ENCODE data around the gene ADAMTS17.
"Not testable (repeated sequence)": the region's sequence is repeated elsewhere in the genome, so short reads cannot be mapped to it uniquely, and the experiment has no call there.

The ADAMTS17 gene

DNA sequence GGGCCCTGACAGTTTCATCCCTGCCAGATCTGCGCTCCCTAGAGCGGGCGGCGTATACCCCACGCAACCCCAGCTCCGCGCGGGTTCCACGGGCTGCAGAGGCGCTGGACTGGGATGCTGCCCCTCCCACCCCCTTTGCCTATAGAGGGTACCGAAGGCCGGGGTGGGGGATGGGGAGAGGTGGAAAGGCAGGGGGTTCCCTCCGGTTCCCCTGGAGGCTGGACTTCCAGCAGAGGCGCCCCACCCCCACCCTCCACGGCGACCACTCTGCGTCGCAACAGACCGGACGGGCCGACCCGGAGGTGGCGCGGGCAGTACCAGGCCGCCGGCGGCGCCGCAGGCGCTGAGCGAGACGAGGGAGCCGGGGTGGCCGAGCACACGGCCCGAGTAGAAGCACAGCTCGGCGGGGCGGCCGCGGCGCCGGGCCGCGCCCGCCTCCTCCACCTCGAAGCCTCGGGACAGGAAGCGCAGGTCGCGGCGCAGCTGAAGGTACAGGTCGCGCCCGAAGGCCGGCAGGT, 995 bp downstream of the ADAMTS17 start:
- DNase-seq: no peak

DNA sequence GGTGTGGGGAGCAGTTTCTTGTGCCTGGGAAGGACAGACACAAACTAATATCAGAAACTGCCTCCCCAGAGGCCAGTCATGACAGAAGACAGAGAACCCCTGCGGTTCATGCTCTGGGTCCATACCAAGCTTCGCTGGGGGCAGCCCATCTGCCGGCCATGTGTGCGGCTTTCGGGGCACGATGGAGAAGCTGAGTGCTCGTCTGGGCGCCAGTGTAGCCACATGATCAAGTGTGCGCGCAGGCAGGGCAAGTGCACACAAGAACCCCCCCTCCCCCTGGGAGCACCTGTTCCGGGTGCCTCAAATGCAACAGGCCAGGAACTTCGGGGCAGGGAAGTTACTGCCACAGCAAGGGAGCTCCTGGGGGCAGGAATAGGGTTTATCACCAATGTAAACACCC, 1.8 kb downstream of the ADAMTS17 start:
- DNase-seq: no peak

DNA sequence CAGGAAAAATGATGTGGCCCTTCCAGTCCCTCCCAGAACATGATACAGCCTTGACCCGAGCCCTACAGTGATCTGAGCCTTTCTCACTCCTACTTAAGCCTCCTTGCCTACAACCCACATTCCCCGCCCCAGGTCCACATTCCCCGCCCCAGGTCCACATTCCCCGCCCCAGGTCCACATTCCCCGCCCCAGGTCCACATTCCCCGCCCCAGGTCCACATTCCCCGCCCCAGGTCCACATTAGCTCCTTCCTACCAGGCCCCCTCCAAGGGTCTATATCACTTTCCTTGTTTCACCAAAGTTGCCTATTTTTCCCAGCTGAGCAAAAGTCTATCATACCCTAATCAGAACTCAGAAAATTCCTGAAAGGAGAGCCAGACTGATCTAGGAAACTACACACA, 2.3 kb downstream of the ADAMTS17 start:
- not testable (repeated sequence) for DNase-seq

- DNase-seq: peak in 52 of 58 donors; percentile 12 to 78 (median 44)
Measured at GRCh38 chr15:100338971-100339444, 2.8 kb downstream of the ADAMTS17 start.

- DNase-seq: no peak
Measured at GRCh38 chr15:100338247-100338646, 3.5 kb downstream of the ADAMTS17 start.

DNA sequence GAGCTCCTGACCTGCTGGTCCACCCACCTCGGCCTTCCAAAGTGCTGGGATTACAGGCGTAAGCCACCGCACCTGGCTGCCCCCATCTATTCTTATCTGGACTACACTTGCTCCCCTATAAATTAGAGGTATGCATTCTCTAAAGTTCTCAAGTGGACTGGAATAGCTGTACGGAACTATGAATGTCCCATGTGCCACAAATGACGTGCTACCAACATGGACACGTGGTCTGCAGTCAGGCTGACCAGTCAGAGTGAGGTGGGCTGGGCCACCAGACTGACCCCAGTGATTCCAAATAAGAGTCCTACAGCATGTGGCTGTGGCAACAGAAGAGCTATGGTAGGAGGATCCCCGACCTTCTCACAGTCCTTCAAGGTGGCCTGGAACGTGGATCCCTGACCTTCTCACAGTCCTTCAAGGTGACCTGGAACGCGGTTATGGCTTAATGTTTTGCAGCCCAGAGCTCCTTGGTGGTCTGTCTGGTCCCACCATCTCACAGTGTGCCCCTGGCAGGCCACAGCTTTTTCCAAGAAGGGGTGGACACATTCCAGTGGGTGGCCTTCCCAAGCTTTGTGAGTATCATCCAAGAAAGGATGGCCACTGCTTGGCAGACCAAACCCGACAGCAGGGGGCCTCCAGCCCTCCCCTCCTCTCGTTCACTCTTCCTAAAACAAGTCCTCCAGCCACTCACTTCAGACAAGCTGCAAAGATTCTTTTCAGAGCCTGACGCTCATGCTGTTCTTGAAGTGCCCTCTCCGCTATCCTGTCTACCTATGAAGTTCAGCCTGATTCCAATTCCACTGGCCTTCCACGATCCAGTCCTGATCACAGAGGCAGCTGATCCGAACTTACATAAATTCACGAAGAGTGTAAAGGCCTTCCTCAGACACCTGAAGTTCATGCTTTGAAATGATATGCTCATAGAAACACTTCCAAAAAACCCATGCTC, 4.4 kb downstream of the ADAMTS17 start:
- no peak for DNase-seq

GRCh38 chr15:100336061-100336460, 5.7 kb downstream of the ADAMTS17 start:
- DNase-seq: no peak

DNA sequence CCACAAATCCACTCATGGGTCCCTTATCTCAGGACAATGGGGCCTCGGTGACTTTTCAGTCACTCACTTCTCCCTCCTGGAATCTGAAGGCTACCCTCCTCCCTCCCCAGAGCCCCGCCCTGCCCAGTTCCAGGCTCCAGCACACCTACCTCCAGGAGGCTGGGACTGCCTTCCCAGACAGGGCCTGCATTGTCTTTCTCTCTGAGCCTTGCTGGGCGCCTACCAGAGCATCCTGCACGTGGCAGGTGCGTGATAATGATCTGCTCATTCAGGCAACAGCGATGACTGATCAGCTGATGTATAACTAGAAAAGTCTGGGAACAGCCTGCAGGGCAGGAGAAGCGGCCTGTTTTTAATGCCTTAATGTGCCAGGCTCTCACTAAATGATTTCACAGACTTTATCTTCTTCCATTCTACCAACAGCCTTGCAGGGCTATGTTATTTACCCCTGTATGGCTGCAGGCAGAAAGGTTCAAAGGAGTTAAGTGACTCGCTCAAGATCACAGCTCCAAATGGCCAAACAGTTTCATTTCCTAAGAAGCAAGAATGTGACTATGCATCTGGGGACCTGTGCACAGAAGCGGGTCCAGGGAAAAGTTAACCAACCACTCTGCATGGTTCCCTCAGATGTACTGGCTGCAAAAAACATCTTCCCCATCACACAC, 6.3 kb downstream of the ADAMTS17 start:
- no peak for DNase-seq

GRCh38 chr15:100334905-100335304, 6.9 kb downstream of the ADAMTS17 start:
- DNase-seq: no peak

- DNase-seq: no peak
Measured at GRCh38 chr15:100334456-100334855, 7.3 kb downstream of the ADAMTS17 start.

GRCh38 chr15:100334015-100334414, 7.8 kb downstream of the ADAMTS17 start:
- no peak for DNase-seq

DNA sequence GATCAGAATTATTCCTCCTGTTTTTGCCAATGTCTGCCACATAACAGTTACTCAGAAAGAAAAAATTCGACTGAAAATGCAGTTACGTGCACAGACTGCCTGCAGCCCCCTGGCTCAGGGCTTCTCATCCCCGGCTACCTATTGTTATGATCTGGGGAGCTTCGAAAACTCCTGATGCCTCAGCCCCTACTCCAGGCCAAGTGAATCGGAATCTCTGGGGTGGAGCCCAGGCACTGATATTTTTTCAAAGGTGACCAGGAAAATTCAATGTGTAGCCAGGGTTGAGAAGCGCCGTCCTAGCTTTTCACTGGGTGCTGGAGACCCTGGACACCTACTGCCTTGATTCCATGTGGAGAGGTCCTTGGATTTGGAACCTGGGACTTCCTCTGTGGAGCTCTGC, 8.5 kb downstream of the ADAMTS17 start:
- no peak for DNase-seq

- DNase-seq: no peak
Measured at GRCh38 chr15:100332721-100333120, 9.1 kb downstream of the ADAMTS17 start.

DNA sequence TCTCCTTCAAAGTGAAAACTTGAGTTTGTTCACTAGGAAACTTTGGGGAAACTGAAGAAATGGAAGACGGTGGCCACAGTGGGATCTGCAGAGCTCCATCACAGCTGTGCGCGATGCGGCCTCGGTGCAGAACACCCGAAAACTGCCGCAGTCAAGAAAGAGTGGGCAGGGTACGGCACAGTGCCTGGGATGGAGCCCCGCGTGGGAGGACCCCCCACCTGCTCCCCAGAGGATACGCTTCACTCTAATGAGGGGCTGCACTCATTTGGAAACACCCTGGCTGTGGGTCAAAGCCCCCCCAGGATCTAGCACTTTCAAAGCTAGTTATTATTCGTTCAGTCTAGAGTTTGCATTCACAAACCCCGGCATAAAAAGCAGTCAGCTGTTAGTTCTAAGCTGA, 9.5 kb downstream of the ADAMTS17 start:
- DNase-seq: no peak

DNA sequence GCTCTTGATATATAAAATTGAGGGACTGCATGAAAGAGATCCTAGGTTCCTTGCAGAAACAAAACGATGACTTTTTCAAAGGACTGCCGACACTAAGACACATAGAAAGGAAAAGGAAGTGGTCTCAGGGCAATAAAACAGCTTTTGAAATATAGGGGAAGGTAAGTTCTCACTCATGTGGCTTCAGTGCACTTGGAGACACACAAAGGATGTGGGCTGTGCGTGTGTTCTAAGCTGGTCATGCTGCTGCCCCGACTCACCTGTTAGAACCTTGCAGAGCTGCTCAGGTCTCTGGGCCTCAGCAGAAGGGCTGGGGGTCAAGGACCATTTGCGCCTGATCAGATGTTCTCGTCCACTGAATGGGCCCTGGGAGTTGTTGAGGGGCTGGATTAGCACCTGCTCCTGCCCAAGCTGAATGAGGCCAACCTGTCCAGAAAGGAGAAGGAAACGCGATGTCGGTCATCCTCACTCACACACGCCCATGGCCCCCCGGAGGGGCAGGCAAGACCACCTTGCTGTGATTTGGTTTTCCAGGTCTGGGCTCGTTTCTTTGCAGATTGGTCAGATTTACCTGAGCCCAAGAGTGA, 11.1 kb downstream of the ADAMTS17 start:
- no peak for DNase-seq

DNA sequence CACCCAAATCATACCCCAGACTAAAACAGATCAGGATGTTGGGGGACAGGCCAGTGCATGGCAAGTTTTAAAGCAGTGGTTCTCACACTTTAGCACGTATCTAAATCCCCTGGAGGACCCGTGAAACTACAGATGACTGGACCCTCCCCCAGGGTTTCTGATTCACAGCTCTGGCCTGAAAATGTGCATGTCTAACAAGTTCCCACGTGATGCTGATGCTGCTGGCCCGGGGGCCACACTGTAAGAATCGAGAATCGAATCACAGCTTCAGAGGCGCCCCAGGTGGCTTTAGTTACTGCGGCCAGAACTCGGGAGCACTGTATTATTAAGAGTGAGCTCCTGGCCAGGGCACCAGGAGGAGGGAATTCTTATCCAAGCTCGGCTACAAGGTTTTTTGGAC, 11.6 kb downstream of the ADAMTS17 start:
- no peak for DNase-seq

- no peak for DNase-seq
Measured at GRCh38 chr15:100328796-100329195, 13.0 kb downstream of the ADAMTS17 start.

- DNase-seq: no peak
Measured at GRCh38 chr15:100318880-100319279, 22.9 kb downstream of the ADAMTS17 start.

DNA sequence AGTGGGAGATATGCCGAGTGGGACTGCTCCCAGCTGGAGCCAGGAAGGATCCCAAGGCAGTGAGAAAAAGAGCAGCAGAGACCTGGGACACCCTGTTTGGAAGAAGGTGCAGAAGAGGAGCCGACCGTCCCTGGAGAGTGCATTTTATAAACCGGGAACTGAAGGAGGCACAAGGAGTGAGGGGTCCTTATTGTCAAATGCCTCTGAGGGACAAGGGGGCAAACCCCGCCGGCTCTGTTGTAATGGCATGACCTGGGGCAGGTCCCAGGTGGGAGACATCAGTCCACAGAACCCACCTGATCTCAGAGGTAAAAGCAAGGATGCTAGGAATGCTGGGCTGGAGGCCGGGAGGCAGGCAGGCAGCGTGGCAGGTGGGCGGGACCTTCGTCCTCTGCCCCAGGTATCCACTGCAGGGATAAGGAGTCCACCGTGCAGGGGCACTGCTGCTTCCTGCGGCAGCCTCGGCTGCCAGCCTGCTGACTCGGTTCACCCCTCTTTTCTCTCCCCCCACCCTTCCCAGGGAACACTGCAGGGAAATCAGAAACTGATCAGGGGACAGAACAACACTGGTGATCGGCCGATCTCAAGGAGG, 26.9 kb downstream of the ADAMTS17 start:
- no peak for DNase-seq

DNA sequence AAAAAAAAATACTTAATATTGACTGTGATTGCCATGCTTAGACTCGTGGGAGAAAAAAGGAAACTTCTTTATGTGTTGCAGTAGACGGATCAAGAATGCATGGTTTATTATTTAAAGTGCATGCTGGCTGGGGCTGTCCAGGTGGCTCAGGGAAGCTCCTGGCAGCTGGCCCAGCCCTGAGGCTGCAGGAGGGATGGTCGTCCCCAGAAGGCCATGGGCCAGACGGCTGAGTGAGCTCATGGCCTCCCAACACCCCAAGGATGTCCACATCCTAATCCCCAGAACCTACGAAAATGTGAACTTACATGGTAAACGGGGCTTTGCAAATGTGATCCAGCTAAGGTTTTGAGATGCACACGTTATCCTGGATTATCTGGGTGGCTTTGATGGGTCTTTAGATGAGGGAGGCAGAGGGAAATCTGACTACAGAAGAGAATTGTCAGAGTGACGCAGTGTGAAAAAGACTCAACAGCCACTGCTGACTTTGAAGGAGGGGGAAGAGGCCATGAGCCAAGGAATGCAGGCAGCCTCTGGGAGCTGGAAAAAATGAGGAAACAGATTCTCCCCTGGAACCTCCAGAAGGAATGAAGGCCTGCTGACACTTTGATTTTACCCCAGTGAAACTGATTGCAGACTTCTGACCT, 29.8 kb downstream of the ADAMTS17 start:
- DNase-seq: no peak

DNA sequence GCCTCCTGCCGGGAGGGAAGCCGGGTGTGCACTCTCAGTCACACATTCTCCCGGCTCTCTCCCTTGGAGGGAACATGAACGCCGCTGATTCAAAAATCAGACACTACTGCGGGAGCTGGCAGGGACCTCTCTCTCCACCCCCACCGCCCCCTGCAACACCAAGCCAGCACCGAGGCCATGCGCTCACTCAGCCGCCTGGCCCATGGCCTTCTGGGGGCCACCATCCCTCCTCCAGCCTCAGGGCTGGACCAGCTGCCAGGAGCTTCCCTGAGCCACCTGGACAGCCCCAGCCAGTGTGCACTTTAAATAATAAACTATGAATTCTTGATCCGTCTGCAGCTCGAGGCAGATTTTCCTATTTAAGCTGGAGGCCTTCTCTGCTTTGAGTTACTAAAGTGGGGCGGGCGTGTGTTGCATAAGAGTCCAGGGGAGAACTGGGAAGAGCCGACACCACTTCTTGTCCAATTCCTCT, 30.6 kb downstream of the ADAMTS17 start:
- DNase-seq: peak in 20 of 58 donors; percentile 13 to 54 (median 25)
